Measurements from ENCODE around the gene SMPD2. TPM values are rescaled to one million over a fixed set of nuclear protein-coding genes. Genes with fewer than 3 reads are reported as not detected.
"Not testable (repeated sequence)": the region's sequence is repeated elsewhere in the genome, so short reads cannot be mapped to it uniquely, and the experiment has no call there.

SMPD2 gene
- total RNA-seq, 2 donors from 2014 or later: 21.4 to 33.7 TPM

- TF ChIP-seq, protein P1, sequence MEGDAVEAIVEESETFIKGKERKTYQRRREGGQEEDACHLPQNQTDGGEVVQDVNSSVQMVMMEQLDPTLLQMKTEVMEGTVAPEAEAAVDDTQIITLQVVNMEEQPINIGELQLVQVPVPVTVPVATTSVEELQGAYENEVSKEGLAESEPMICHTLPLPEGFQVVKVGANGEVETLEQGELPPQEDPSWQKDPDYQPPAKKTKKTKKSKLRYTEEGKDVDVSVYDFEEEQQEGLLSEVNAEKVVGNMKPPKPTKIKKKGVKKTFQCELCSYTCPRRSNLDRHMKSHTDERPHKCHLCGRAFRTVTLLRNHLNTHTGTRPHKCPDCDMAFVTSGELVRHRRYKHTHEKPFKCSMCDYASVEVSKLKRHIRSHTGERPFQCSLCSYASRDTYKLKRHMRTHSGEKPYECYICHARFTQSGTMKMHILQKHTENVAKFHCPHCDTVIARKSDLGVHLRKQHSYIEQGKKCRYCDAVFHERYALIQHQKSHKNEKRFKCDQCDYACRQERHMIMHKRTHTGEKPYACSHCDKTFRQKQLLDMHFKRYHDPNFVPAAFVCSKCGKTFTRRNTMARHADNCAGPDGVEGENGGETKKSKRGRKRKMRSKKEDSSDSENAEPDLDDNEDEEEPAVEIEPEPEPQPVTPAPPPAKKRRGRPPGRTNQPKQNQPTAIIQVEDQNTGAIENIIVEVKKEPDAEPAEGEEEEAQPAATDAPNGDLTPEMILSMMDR (IDR thresholded peaks at IDR 0.05): no peak
- no peaks in the 10 kb centered on the region for H3K9me3 ChIP-seq
- H3K36me3 ChIP-seq: peaks cover under 1% of the 10 kb centered on the region
- no peak for DNase-seq (ENCODE audit: low spot score)
- H3K27me3 ChIP-seq (replicated peaks; ENCODE audit: insufficient read depth): no peaks in the 10 kb centered on the region
- ATAC-seq (ENCODE audit: insufficient number of reproducible peaks, low FRiP score, low read depth): no peak
- peaks cover 7 to 17% of the 10 kb centered on the region in 2 donors for H3K4me1 ChIP-seq (ENCODE audit: control insufficient read depth in 1 of 2, low read depth in 2 of 2)
- H3K27ac ChIP-seq: no peak overlapping the region
- H3K4me3 ChIP-seq: no peak overlapping the region
Observed at GRCh38 chr6:109460161-109460829, 19.8 kb downstream of the SMPD2 start.

DNA sequence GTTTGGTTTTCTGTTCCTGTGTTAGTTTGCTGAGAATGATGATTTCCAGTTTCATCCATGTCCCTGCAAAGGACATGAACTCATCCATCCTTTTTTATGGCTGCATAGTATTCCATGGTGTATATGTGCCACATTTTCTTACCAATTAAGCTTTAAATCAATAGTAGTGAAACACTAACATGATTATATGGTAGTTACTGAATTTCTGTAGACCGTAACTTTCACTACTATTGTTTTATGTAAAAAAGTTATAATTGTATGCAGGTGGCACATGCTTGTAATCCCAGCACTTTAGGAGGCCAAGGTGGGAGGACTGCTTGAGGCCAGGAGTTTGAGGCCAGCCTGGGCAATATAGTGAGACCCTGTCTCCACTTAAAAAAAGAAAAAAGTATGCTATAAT, 20.7 kb downstream of the SMPD2 start:
- not testable (repeated sequence) for ATAC-seq (ENCODE audit: insufficient number of reproducible peaks, low FRiP score, low read depth); H3K9me3 ChIP-seq; DNase-seq (ENCODE audit: low spot score); H3K4me3 ChIP-seq; H3K27ac ChIP-seq; H3K27me3 ChIP-seq (replicated peaks; ENCODE audit: insufficient read depth); H3K36me3 ChIP-seq
- peaks cover 7 to 15% of the 10 kb centered on the region in 2 donors for H3K4me1 ChIP-seq (ENCODE audit: control insufficient read depth in 1 of 2, low read depth in 2 of 2)

DNA sequence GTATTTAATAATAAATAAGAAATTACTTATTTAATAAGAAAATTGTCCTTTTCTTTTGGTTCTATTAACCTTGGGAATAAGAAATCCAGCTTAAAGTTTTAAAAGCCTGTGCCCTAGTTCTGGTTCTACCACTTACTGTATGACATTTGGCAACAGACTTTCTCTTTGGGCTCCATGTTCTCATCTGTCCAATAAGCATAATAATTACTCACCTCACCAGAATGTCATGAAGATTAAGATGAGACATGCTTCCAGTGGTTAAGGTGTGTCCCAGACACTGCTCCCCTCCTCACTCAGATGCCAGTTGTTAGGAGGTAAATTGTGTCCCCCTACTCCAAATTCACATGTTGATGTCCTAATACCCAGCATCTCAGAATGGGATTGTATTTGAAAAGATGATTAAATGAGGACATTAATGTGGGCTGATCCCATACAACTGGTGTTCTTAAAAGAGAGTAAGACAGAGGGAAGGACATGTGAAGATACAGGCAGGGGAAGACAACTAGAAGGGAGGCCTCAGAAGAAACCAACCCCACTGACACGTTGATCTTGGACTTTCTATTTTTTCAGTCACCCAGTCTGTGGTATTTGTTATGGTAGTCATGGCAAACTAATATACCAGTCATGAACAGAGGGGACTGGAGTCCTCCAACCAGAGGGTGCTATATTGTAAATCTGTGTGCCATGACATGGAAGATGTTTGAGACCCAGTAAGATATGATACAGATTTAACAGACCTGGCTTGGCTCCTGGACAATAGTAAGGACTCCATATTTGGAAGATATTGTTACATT, 21.4 kb downstream of the SMPD2 start:
- Histone ChIP-seq H3K4me3 (no peak overlapping the region), H3K4me1 (ENCODE audit: control insufficient read depth in 1 of 2, low read depth in 2 of 2) (peaks cover 0 to 8% of the 10 kb centered on the region in 2 donors), H3K36me3 (peaks cover 11% of the 10 kb centered on the region), H3K9me3 (no peaks in the 10 kb centered on the region), H3K27ac (no peak overlapping the region), H3K27me3 (replicated peaks; ENCODE audit: insufficient read depth) (no peaks in the 10 kb centered on the region)
- ATAC-seq (ENCODE audit: insufficient number of reproducible peaks, low FRiP score, low read depth) (no peak), DNase-seq (ENCODE audit: low spot score) (no peak)
- TF ChIP-seq, protein P1 (IDR thresholded peaks at IDR 0.05): no peak

GRCh38 chr6:109465772-109466171, 25.2 kb downstream of the SMPD2 start:
- no peaks in the 10 kb centered on the region for H3K9me3 ChIP-seq
- TF ChIP-seq, protein P1 (IDR thresholded peaks at IDR 0.05): no peak
- peaks cover 18% of the 10 kb centered on the region for H3K36me3 ChIP-seq
- DNase-seq (ENCODE audit: low spot score) (no peak), ATAC-seq (ENCODE audit: insufficient number of reproducible peaks, low FRiP score, low read depth) (no peak)
- H3K4me1 ChIP-seq (ENCODE audit: control insufficient read depth in 1 of 2, low read depth in 2 of 2): no peaks in the 10 kb centered on the region
- no peaks in the 10 kb centered on the region for H3K27me3 ChIP-seq (replicated peaks; ENCODE audit: insufficient read depth)
- H3K4me3 ChIP-seq: no peak overlapping the region
- no peak overlapping the region for H3K27ac ChIP-seq

DNA sequence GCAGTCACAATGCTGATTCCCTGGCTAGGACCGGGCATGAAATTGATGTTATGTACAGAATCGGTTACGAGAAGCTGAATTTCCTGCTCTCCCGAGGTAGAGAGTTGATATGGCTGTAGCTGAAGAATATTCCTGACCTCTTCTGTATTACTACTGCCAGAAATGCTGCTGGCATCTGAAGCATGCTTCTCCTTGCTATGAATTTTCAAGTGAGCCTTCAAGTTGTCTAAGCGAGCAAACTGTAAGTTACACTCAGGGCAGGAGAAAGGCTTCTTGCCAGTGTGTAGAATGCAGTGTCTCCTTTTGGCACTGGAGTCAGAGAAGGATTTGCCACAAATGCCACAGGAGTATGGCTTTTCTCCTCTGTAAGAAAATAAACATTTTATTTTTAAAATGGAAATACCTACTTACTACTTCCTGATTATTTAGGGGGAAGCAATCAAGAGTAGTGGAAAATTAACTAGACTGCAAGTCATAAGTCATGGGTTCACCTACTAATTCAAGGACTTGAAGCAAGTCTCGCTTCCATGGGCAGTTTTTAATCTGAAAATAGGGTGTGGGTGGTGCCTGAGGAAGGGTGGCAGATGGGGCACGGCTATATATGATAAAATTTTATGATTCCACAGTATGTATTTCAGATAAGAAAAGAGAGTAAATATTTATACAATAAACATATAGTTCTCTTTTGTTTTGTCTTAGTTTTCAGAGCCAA, 25.8 kb downstream of the SMPD2 start:
- ATAC-seq (ENCODE audit: insufficient number of reproducible peaks, low FRiP score, low read depth) (no peak), DNase-seq (ENCODE audit: low spot score) (no peak)
- Histone ChIP-seq H3K9me3 (no peaks in the 10 kb centered on the region), H3K36me3 (peaks cover 24% of the 10 kb centered on the region), H3K4me3 (no peak overlapping the region), H3K4me1 (ENCODE audit: control insufficient read depth in 1 of 2, low read depth in 2 of 2) (no peaks in the 10 kb centered on the region), H3K27me3 (replicated peaks; ENCODE audit: insufficient read depth) (no peaks in the 10 kb centered on the region), H3K27ac (no peak overlapping the region)
- TF ChIP-seq, protein P1 (IDR thresholded peaks at IDR 0.05): no peak

Measured in thoracic aorta (tissue), 2 donors.